HG03558 (cell line): ENCODE data around the gene FAM193B.

Experiments
- ATAC-seq: cut with Tn5 transposase; IDR thresholded peaks from one replicate; pipeline ENCODE4 v1.9.1; 2021; ENCODE audit warnings: moderate number of reproducible peaks; ENCODE audit not compliant: unreplicated experiment; ENCODE audit errors: extremely low read depth

The FAM193B gene

GRCh38 chr5:177519463-177520235 is 34.7 kb downstream of the FAM193B start:
- no peak for ATAC-seq

GRCh38 chr5:177516601-177517568 is 37.5 kb downstream of the FAM193B start, which contains the start of gene DDX41:
Gene DDX41 (minus strand): TSS chr5:177516961. CDS start chr5:177516945, 16 bp downstream.
- peak; percentile 79 for ATAC-seq

- ATAC-seq, result no peak
Observed at GRCh38 chr5:177515580-177515979, 38.8 kb downstream of the FAM193B start.

GRCh38 chr5:177514541-177514940 is 39.8 kb downstream of the FAM193B start:
- ATAC-seq, result no peak

GRCh38 chr5:177513500-177513899 is 40.9 kb downstream of the FAM193B start:
- no peak for ATAC-seq

- ATAC-seq, result no peak
Observed at GRCh38 chr5:177512736-177513380, 41.5 kb downstream of the FAM193B start.

- ATAC-seq, result no peak
Observed at GRCh38 chr5:177511796-177512675, 42.3 kb downstream of the FAM193B start.

- no peak for ATAC-seq
Observed at GRCh38 chr5:177511181-177511580, 43.2 kb downstream of the FAM193B start.

GRCh38 chr5:177510567-177511053 is 43.8 kb downstream of the FAM193B start:
- no peak for ATAC-seq

- ATAC-seq, result no peak
Observed at GRCh38 chr5:177509991-177510566, 44.3 kb downstream of the FAM193B start.

- ATAC-seq, result no peak
Observed at GRCh38 chr5:177509381-177509951, 44.9 kb downstream of the FAM193B start, which contains the start of gene DOK3. Gene DOK3 (minus strand): TSS chr5:177509826. CDS start chr5:177509540, 286 bp downstream.

- ATAC-seq, result no peak
Observed at GRCh38 chr5:177508837-177509236, 45.5 kb downstream of the FAM193B start.

- ATAC-seq, result no peak
Observed at GRCh38 chr5:177508221-177508611, 46.1 kb downstream of the FAM193B start.

- ATAC-seq, result no peak
Observed at GRCh38 chr5:177507596-177508220, 46.7 kb downstream of the FAM193B start.

GRCh38 chr5:177507165-177507564 is 47.2 kb downstream of the FAM193B start:
- no peak for ATAC-seq

- ATAC-seq, result no peak
Observed at GRCh38 chr5:177505075-177505474, 49.3 kb downstream of the FAM193B start.

- no peak for ATAC-seq
Observed at GRCh38 chr5:177504086-177505056, 50.0 kb downstream of the FAM193B start.
